Endothelial cell of umbilical vein (primary cell): ENCODE data around the gene PDE3B. TPM values are rescaled to one million over a fixed set of nuclear protein-coding genes. Genes with fewer than 3 reads are reported as not detected.
"Not testable (repeated sequence)": the region's sequence is repeated elsewhere in the genome, so short reads cannot be mapped to it uniquely, and the experiment has no call there.

ENCODE experiments used
- BruUV-seq: library from RNA; stranded (reverse); fragments of 400-500 nt; replicated peaks from 2 replicates; lab custom pipeline; 2021; lab: Mats Ljungman, UMichigan
- CTCF ChIA-PET: fragments of 300-600, 350-600 bp; sonication (Branson Sonifier 250); formaldehyde crosslinking; loops from one replicate; lab custom pipeline; 2021; ENCODE audit warnings: antibody characterized with exemption, inconsistent platforms; lab: Charles Lee
- POLR2A ChIA-PET: fragments of 300-600, 350-600 bp; sonication (Branson Sonifier 250); formaldehyde crosslinking; loops from one replicate; lab custom pipeline; 2021; ENCODE audit warnings: antibody characterized with exemption, inconsistent platforms; lab: Charles Lee
- DNase-seq: peaks from one replicate; pipeline ENCODE4 v3.0.0-alpha.2; 2011; ENCODE audit warnings: low read depth, low spot score
- FAIRE-seq: peaks from 2 replicates; lab custom pipeline; 2011; peaks lifted over from hg19 to GRCh38; lab: Jason Lieb, UNC
- H2AFZ ChIP-seq: 2 replicates; pipeline ENCODE4 v1.6.0; 2012; ENCODE audit warnings: low read depth, low read length, control low read depth, inconsistent platforms
- H3K27ac ChIP-seq: 2 replicates; pipeline ENCODE4 v1.5.1; 2011; ENCODE audit warnings: low read depth, mild to moderate bottlenecking, control low read depth, low read length, moderate library complexity; ENCODE audit not compliant: insufficient read depth
- H3K27me3 ChIP-seq, 2 experiments: 2 replicates each; pipeline versions ENCODE4 v1.6.0 to v1.6.1; 2011; ENCODE audit warnings: low read length in 2 of 2, mixed read lengths in 1 of 2; ENCODE audit not compliant: control insufficient read depth in 2 of 2, insufficient read depth in 2 of 2
- H3K36me3 ChIP-seq, 2 experiments: 2 replicates in 1 of 2; 3 replicates in 1 of 2; pipeline ENCODE4 v1.5.1; 2011; ENCODE audit warnings: low read length in 2 of 2, mild to moderate bottlenecking in 1 of 2, moderate library complexity in 1 of 2; ENCODE audit not compliant: control insufficient read depth in 2 of 2, insufficient read depth in 2 of 2; ENCODE audit errors: extremely low read depth in 1 of 2
- H3K4me1 ChIP-seq: 3 replicates; pipeline ENCODE4 v1.5.1; 2011; ENCODE audit warnings: mild to moderate bottlenecking, low read length; ENCODE audit not compliant: control insufficient read depth, insufficient read depth; ENCODE audit errors: extremely low read depth
- H3K4me2 ChIP-seq: 2 replicates; pipeline ENCODE4 v1.6.1; 2011; ENCODE audit warnings: low read length, control low read depth, mixed read lengths; ENCODE audit not compliant: insufficient read depth
- H3K4me3 ChIP-seq, 3 experiments: fragments of 200-600 bp in 1 of 3; sonication (generic), shearing (Covaris generic) in 1 of 3; replicated peaks in 1 of 3; 2 replicates each; pipeline ENCODE4 v1.5.1; 2011 to 2016; ENCODE audit warnings: control low read depth in 3 of 3, low read length in 3 of 3, mild to moderate bottlenecking in 2 of 3, inconsistent platforms in 1 of 3, low read depth in 1 of 3, moderate library complexity in 1 of 3; ENCODE audit not compliant: insufficient read depth in 1 of 3
- H3K79me2 ChIP-seq: 2 replicates; pipeline ENCODE4 v1.6.0; 2012; ENCODE audit warnings: low read length, inconsistent platforms; ENCODE audit not compliant: control insufficient read depth, insufficient read depth
- H3K9ac ChIP-seq: replicated peaks from 2 replicates; pipeline ENCODE3; 2011; ENCODE audit warnings: low read length, control low read depth; ENCODE audit not compliant: insufficient read depth; ENCODE audit errors: extremely low read depth
- H3K9me1 ChIP-seq: replicated peaks from 3 replicates; pipeline ENCODE4 v1.6.0; 2011; ENCODE audit warnings: mild to moderate bottlenecking, low read length; ENCODE audit not compliant: control insufficient read depth, insufficient read depth; ENCODE audit errors: extremely low read depth
- H3K9me3 ChIP-seq: replicated peaks from 2 replicates; pipeline ENCODE4 v1.5.1; 2012; ENCODE audit warnings: low read length, inconsistent platforms; ENCODE audit not compliant: control insufficient read depth, insufficient read depth
- H4K20me1 ChIP-seq: replicated peaks from 2 replicates; pipeline ENCODE3; 2011; ENCODE audit warnings: mild to moderate bottlenecking, low read length; ENCODE audit not compliant: control insufficient read depth, insufficient read depth; ENCODE audit errors: extremely low read depth
- EZH2 ChIP-seq: IDR thresholded peaks from 2 replicates; pipeline ENCODE4 v1.6.1; 2012; ENCODE audit warnings: borderline replicate concordance, low read depth, mild to moderate bottlenecking, moderate library complexity, low read length, inconsistent platforms; ENCODE audit not compliant: severe bottlenecking
- MAX ChIP-seq: IDR thresholded peaks from 2 replicates; pipeline ENCODE4 v1.6.1; 2011; ENCODE audit not compliant: insufficient read depth, insufficient read length
- dilution Hi-C: fragments of 300-500 bp; cut with MboI; formaldehyde crosslinking; loops from one replicate; pipeline ENCODE4 v1.15.0; 2019; ENCODE audit warnings: low sequenced_read_pairs; ENCODE audit not compliant: extremely low pct_ligation_motif_present
- intact Hi-C: fragments of 100-400 bp; cut with micrococcal nuclease; formaldehyde crosslinking; loops from one replicate; pipeline ENCODE4 v1.10.0; 2022
- polyA plus RNA-seq, 4 experiments: library from polyadenylated mRNA; depleted of rRNA in 3 of 4; stranded (reverse) in 3 of 4; unstranded in 1 of 4; fragments of >200 nt; gene quantifications; 2 replicates each; pipeline versions ENCODE4 v1.2.1 to v1.2.3, GENCODE V29; 2011 to 2012; ENCODE audit warnings: missing spikeins in 1 of 4
- total RNA-seq: library from RNA; stranded (reverse); gene quantifications from 2 replicates; pipeline ENCODE4 v1.2.3, GENCODE V29; 2021

PDE3B gene
- total and polyA plus RNA-seq, 2 donors (not counting 3 experiments of a cell fraction or from before 2014, with no cell fraction given), result 0.26 to 1.9 TPM

- Histone ChIP-seq H3K36me3 (no peaks in the 10 kb centered on the region), H4K20me1 (no peaks in the 10 kb centered on the region), H3K9ac (no peak overlapping the region), H3K4me2 (no peak overlapping the region), H3K27me3 (no peaks in the 10 kb centered on the region), H2AFZ (no peak overlapping the region), H3K4me3 (no peak overlapping the region), H3K9me3 (no peaks in the 10 kb centered on the region), H3K4me1 (no peaks in the 10 kb centered on the region), H3K79me2 (peaks cover 4% of the 10 kb centered on the region), H3K9me1 (no peaks in the 10 kb centered on the region), H3K27ac (no peak overlapping the region)
- DNase-seq, result no peak
- no TSS peak for BruUV-seq
- POLR2A ChIA-PET, result no interaction called here
- FAIRE-seq, result no peak
- CTCF ChIA-PET, result interaction anchor here (1.2 to 3.6 kb wide), 2 partner anchors 9 to 25 kb away, joined by 3 to 12 read pairs; no protein-coding TSS in a partner anchor
- dilution Hi-C loops (no loop called here), intact Hi-C loops (no loop called here)
- TF ChIP-seq EZH2, result no peak
- TF ChIP-seq MAX, result no peak
Measured at GRCh38 chr11:14882196-14882595, 238.6 kb downstream of the PDE3B start.

- not testable (repeated sequence) for BruUV-seq, H2AFZ ChIP-seq
Measured at GRCh38 chr11:14883683-14884082, 240.1 kb downstream of the PDE3B start.

More at GRCh38 chr11:14883683-14884082, 240.1 kb downstream of the PDE3B start:
- FAIRE-seq, CTCF ChIA-PET, intact Hi-C loops, H3K9me3 ChIP-seq, H3K4me1 ChIP-seq, H3K9me1 ChIP-seq, DNase-seq, dilution Hi-C loops, H3K27me3 ChIP-seq, H4K20me1 ChIP-seq, POLR2A ChIA-PET, H3K27ac ChIP-seq, H3K4me3 ChIP-seq, H3K9ac ChIP-seq, H3K36me3 ChIP-seq, H3K79me2 ChIP-seq, H3K4me2 ChIP-seq: not testable (repeated sequence)
